ENCODE measurements around the gene NCOA3. TPM values are rescaled to one million over a fixed set of nuclear protein-coding genes. Genes with fewer than 3 reads are reported as not detected.

Gene NCOA3
- total and polyA plus RNA-seq, 2 of the 8 experiments (the other 6 are each of a cell fraction or from before 2014, with no cell fraction given) = 7.9 to 24.7 TPM

DNA sequence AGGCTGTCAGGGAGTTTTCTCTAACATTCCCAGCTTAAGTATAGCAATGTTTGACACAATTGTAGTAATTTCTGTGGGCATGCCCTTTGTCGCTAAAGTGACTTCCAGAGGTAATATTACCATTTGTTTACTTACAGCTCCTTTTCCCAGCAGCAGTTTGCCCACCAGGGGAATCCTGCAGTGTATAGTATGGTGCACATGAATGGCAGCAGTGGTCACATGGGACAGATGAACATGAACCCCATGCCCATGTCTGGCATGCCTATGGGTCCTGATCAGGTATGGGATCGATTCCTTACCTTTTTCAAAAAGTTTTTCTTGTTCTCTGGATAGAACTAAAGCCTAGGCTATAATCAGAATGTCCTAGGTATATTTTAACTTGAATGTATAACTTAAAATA lies 151.1 kb downstream of the NCOA3 start (continued):
- TF ChIP-seq, protein P1, sequence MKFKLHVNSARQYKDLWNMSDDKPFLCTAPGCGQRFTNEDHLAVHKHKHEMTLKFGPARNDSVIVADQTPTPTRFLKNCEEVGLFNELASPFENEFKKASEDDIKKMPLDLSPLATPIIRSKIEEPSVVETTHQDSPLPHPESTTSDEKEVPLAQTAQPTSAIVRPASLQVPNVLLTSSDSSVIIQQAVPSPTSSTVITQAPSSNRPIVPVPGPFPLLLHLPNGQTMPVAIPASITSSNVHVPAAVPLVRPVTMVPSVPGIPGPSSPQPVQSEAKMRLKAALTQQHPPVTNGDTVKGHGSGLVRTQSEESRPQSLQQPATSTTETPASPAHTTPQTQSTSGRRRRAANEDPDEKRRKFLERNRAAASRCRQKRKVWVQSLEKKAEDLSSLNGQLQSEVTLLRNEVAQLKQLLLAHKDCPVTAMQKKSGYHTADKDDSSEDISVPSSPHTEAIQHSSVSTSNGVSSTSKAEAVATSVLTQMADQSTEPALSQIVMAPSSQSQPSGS (IDR thresholded peaks at IDR 0.05; ENCODE audit: low read length) = no peak
